ENCODE measurements around the gene LAMC3. TPM values are rescaled to one million over a fixed set of nuclear protein-coding genes. Genes with fewer than 3 reads are reported as not detected.
"Not testable (repeated sequence)": the region's sequence is repeated elsewhere in the genome, so short reads cannot be mapped to it uniquely, and the experiment has no call there.

LAMC3 gene
- total RNA-seq, 2 experiments from 2014 or later: 0.69 to 0.98 TPM

DNA sequence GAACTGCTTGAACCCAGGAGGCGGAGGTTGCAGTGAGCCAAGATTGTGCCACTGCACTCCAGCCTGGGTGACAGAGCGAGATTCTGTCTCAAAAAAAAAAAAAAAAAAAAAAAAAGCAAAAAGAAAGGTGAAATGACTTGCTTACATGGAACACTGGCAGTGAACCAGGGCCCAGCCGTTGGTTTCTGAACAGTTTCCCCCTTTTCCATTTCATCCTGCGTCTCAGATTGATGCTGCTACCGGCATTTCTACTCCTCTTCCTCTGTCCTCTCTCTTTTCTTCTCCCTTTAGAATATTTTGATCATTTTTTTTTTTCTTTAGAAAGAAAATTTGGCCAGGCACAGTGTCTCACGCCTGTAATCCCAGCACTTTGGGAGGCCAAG, 106.4 kb downstream of the LAMC3 start:
- DNase-seq; H3K36me3 Mint-ChIP-seq (ENCODE audit: low read depth); H3K27ac Mint-ChIP-seq; H3K4me1 Mint-ChIP-seq (ENCODE audit: low read depth); CTCF ChIA-PET; H3K9me3 Mint-ChIP-seq; intact Hi-C loops (cut with micrococcal nuclease); H3K27me3 Mint-ChIP-seq (ENCODE audit: low read depth); H3K4me3 Mint-ChIP-seq: not testable (repeated sequence)

DNA sequence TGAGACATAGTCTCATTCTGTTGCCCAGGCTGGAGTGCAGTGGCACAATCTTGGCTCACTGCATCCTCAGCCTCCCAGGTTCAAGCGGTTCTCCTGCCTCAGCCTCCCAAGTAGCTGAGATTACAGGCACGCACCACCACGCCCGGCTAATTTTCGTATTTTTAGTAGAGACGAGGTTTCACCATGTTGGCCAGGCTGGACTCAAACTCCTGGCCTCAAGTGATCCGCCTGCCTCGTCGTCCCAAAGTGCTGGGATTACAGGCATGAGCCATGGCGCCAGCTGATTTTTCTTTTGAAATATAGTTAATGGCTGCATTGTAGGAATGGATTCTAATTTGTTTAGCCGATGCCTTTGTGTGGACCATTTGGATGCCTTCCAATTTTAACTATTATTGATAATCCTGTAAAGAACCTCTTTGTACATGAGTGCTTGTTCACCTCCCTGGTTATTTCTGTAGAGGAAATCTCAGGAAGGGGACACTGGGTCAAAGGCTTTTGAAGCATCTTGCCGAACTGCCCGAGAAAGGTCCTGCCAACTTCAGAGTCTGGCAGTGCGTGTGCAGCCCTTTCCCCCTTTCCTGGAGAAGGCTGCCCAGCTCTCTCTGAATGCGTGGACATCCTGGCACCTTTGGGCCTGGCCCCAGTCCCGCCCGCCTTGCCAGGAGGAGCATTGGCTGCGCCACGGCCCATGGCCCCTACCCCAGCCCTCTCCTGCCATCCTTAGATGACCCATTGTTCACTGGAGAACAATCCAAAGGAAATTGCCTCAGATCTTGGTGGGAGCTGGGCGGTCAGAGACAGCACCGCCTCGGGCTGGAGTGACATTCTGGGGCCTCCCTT, 107.5 kb downstream of the LAMC3 start:
- CTCF ChIA-PET: no interaction called here
- intact Hi-C loops (cut with micrococcal nuclease): no loop called here
- no peak overlapping the region for H3K27ac Mint-ChIP-seq
- no peaks in the 10 kb centered on the region for H3K4me1 Mint-ChIP-seq (ENCODE audit: low read depth)
- DNase-seq: no peak
- no peaks in the 10 kb centered on the region for H3K9me3 Mint-ChIP-seq
- H3K36me3 Mint-ChIP-seq (ENCODE audit: low read depth): no peaks in the 10 kb centered on the region
- H3K27me3 Mint-ChIP-seq (ENCODE audit: low read depth): peaks cover 2% of the 10 kb centered on the region
- no peak overlapping the region for H3K4me3 Mint-ChIP-seq

DNA sequence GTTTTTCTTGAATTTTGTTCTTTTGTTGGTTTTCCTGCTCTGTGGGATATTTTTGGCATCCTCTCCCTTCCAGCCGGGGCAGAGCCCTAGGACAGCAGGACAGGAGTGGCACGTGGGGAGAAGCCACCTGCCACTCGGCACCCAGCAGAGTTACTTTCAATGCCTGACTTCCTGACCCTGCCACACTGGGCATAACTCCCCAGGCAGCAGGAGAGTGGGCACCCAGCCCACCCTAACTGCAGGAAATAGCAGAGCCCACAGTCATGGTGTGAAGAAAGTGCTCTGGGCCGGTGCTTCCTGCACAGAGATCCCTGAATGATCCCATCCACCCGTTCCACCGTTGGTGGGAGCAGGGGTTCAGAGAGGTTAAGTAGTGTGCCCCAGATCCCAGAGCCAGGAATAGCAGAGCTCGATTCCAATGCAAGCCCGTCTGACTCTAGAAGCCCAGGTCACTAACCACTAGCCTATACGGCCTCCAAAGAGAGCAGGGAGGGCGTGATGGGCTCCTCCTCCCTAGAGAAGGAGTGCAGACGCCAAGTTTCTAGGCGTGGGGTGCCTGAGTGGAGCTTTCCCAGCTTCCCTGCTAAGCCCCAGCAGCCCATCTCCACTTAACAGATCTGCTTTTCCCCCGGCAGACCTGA, 108.3 kb downstream of the LAMC3 start:
- H3K27ac Mint-ChIP-seq: no peak overlapping the region
- intact Hi-C loops (cut with micrococcal nuclease): no loop called here
- no peak for DNase-seq
- H3K4me1 Mint-ChIP-seq (ENCODE audit: low read depth): no peaks in the 10 kb centered on the region
- H3K9me3 Mint-ChIP-seq: no peaks in the 10 kb centered on the region
- no peaks in the 10 kb centered on the region for H3K36me3 Mint-ChIP-seq (ENCODE audit: low read depth)
- no peak overlapping the region for H3K4me3 Mint-ChIP-seq
- peaks cover 2% of the 10 kb centered on the region for H3K27me3 Mint-ChIP-seq (ENCODE audit: low read depth)
- CTCF ChIA-PET: no interaction called here

DNA sequence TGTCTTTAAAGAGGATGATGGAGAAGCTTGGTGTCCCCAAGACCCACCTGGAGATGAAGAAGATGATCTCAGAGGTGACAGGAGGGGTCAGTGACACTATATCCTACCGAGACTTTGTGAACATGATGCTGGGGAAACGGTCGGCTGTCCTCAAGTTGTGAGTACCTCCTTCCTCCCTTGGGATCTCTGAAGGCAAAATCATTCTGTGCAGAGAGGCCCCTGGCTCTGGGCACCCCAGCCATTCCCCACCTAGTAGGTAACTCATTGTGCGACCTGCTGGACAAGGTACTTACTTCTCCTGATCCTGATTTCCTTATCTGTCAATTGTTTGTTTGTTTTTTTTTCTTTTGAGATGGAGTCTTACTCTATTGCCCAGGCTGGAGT, 108.8 kb downstream of the LAMC3 start:
- CTCF ChIA-PET: no interaction called here
- H3K27me3 Mint-ChIP-seq (ENCODE audit: low read depth): peaks cover 2% of the 10 kb centered on the region
- DNase-seq: no peak
- intact Hi-C loops (cut with micrococcal nuclease): no loop called here
- H3K36me3 Mint-ChIP-seq (ENCODE audit: low read depth): no peaks in the 10 kb centered on the region
- H3K9me3 Mint-ChIP-seq: no peaks in the 10 kb centered on the region
- H3K4me1 Mint-ChIP-seq (ENCODE audit: low read depth): no peaks in the 10 kb centered on the region
- H3K4me3 Mint-ChIP-seq: no peak overlapping the region
- no peak overlapping the region for H3K27ac Mint-ChIP-seq

DNA sequence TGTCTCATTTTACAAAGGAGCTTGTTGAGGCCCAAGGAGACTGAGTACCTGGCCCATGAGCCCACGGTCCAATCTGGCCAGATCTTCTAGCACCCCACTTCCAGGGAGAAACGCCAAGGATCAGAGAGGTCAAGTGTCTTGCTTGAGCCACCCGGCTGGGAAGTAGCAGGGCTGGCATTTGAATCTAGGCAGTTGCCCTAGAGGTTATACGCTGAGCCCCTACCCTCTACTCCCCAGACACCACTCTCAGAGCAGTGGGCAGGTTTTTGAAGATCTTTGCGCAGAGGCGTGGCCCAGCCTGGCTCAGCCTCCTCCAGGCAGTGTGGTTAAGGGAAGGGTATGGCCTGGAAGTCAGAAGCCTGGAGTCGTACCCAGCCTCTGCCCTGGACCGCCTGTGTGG, 110.6 kb downstream of the LAMC3 start:
- Mint-ChIP-seq H3K4me1 (ENCODE audit: low read depth) (no peaks in the 10 kb centered on the region), H3K36me3 (ENCODE audit: low read depth) (no peaks in the 10 kb centered on the region), H3K27ac (no peak overlapping the region), H3K27me3 (ENCODE audit: low read depth) (peaks cover 2% of the 10 kb centered on the region), H3K4me3 (no peak overlapping the region), H3K9me3 (no peaks in the 10 kb centered on the region)
- DNase-seq: no peak
- CTCF ChIA-PET: no interaction called here
- intact Hi-C loops (cut with micrococcal nuclease): no loop called here

DNA sequence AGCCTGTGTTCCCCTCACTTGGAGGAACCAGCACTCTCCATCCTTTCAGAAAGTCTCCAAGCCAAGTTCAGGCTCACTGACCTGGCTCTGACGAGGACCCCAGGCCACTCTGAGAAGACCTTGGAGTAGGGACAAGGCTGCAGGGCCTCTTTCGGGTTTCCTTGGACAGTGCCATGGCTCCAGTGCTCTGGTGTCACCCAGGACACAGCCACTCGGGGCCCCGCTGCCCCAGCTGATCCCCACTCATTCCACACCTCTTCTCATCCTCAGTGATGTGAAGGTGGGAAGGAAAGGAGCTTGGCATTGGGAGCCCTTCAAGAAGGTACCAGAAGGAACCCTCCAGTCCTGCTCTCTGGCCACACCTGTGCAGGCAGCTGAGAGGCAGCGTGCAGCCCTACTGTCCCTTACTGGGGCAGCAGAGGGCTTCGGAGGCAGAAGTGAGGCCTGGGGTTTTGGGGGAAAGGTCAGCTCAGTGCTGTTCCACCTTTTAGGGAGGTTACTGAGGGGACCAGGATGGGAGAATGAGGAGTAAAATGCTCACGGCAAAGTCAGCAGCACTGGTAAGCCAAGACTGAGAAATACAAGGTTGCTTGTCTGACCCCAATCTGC, 111.8 kb downstream of the LAMC3 start:
- H3K36me3 Mint-ChIP-seq (ENCODE audit: low read depth): peaks cover 3% of the 10 kb centered on the region
- no peak for DNase-seq
- CTCF ChIA-PET: no interaction called here
- H3K27me3 Mint-ChIP-seq (ENCODE audit: low read depth): peaks cover 2% of the 10 kb centered on the region
- H3K27ac Mint-ChIP-seq: no peak overlapping the region
- peaks cover 5% of the 10 kb centered on the region for H3K4me1 Mint-ChIP-seq (ENCODE audit: low read depth)
- intact Hi-C loops (cut with micrococcal nuclease): no loop called here
- no peak overlapping the region for H3K4me3 Mint-ChIP-seq
- no peaks in the 10 kb centered on the region for H3K9me3 Mint-ChIP-seq

DNA sequence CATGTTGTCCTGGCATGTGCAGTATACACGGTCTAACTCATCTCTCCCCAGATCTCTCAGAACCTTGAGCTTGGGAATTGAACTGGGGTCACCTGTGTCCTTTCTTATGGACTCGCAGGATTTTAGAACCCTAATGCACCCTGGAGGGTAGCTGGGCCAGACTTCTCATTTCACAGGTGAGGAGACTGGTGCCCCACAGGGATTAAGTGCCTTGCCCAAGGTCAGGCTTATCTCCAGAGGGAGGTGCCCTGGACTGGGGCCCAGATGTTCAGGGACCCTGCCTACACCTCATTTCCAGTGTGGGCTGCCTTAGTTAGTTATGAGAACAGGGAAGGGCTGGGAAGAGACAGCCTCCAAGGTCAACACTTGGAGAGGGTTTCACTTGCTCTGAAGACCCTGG, 112.4 kb downstream of the LAMC3 start:
- Mint-ChIP-seq H3K9me3 (no peaks in the 10 kb centered on the region), H3K36me3 (ENCODE audit: low read depth) (peaks cover 3% of the 10 kb centered on the region), H3K4me1 (ENCODE audit: low read depth) (peaks cover 10% of the 10 kb centered on the region), H3K27me3 (ENCODE audit: low read depth) (peaks cover 2% of the 10 kb centered on the region), H3K27ac (no peak overlapping the region), H3K4me3 (no peak overlapping the region)
- intact Hi-C loops (cut with micrococcal nuclease): no loop called here
- DNase-seq: no peak
- CTCF ChIA-PET: no interaction called here

DNA sequence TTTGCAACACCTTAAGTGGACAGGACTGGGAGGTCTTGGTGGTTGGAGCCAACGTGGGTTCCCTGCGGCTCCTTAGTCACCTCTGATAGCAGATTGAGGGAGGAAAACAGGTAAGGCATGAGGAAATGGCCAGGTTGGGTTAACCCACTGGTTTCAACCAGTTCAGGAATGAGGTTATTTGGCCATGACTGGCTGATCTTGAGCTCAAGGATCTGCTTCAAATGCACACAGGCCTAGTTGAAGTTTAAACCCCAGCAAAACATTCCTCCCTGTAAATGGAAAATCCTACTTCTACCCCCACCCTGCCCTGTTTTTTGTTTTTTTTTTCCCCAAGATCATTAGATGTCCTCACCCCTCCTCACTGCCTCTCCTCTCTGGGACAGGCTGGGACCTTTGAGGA, 113.2 kb downstream of the LAMC3 start:
- Mint-ChIP-seq H3K27me3 (ENCODE audit: low read depth) (peaks cover 2% of the 10 kb centered on the region), H3K4me1 (ENCODE audit: low read depth) (peaks cover 16% of the 10 kb centered on the region), H3K36me3 (ENCODE audit: low read depth) (peaks cover 3% of the 10 kb centered on the region), H3K27ac (no peak overlapping the region), H3K9me3 (no peaks in the 10 kb centered on the region), H3K4me3 (no peak overlapping the region)
- CTCF ChIA-PET: no interaction called here
- no peak for DNase-seq
- intact Hi-C loops (cut with micrococcal nuclease): no loop called here

DNA sequence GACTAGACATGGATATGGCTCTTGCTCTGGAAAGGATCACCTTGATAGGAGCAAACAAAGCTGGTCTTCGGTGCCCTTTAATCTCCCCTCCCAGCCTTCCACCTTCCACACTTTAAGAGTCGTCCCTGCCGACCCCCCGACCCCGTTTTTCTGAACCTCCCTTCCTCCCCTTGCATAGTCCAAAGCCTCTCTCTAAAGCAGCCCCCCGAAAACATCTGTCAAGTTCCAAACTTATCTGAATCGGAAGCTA, 116.0 kb downstream of the LAMC3 start:
- CTCF ChIA-PET: interaction anchor here (0.6 to 1.0 kb wide), 2 partner anchors 68 to 79 kb away, joined by 3 to 5 read pairs; no protein-coding TSS in a partner anchor
- no peaks in the 10 kb centered on the region for H3K27me3 Mint-ChIP-seq (ENCODE audit: low read depth)
- peak overlapping the region; percentile 96 for H3K4me3 Mint-ChIP-seq
- intact Hi-C loops (cut with micrococcal nuclease): loop anchor here (1.0 to 5.0 kb wide), 5 partner anchors 146 to 433 kb away; partner anchors contain the start of genes EXOSC2 and POMT1
- DNase-seq: peak; percentile 7
- H3K4me1 Mint-ChIP-seq (ENCODE audit: low read depth): peaks cover 32% of the 10 kb centered on the region
- peak overlapping the region; percentile 92 for H3K27ac Mint-ChIP-seq
- H3K9me3 Mint-ChIP-seq: no peaks in the 10 kb centered on the region
- peaks cover 26% of the 10 kb centered on the region for H3K36me3 Mint-ChIP-seq (ENCODE audit: low read depth)

DNA sequence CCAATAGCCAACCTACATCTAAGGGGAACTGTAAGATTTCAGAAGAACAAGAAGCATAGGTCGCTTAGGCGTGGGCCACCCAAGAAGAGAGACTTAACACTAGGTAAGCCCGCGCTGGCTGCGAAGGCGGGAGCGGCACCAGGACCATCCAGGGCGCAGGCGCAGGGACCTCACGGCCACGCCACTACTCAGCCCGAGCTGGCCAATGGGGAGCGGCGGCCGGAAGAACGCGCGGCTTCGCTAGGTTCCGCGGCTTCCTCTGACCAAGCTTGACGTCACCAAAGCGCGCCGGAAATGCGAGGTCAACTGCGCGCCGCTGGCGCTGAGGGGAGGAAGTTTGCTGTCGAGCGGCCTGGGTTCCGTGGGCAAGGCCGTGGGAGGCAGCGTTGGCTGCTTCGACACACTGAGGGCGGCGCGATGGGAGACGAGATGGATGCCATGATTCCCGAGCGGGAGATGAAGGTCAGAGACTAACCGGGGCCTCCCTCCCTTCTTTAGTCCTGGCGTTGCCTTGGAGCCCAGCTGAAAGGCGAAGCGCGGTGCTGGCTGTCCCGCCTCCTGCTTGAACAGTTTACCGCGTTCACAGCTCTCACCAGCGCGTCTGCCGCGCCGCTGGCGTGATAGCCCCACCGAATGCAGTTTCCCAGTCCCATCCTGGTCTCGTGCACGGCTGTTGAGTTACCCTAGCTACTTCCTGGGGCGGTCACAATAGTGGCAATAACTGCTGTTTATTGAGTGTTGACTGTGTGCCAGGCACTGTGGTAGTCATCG, 116.5 kb downstream of the LAMC3 start, which contains the start of gene NUP214:
Gene NUP214, plus strand, starts transcription at position 299 of the 771 bp plus-strand sequence. Its CDS starts 119 bp downstream, at position 418.
- Mint-ChIP-seq H3K4me1 (ENCODE audit: low read depth) (peaks cover 33% of the 10 kb centered on the region), H3K9me3 (no peaks in the 10 kb centered on the region), H3K27ac (peak within 1 kb of the TSS; percentile 92), H3K4me3 (peak within 1 kb of the TSS; percentile 96), H3K36me3 (ENCODE audit: low read depth) (peaks cover 27% of the 10 kb centered on the region), H3K27me3 (ENCODE audit: low read depth) (no peaks in the 10 kb centered on the region)
- intact Hi-C loops (cut with micrococcal nuclease): loop anchor here (1.0 to 5.0 kb wide), 5 partner anchors 145 to 433 kb away; partner anchors contain the start of genes EXOSC2 and POMT1
- peak; percentile 100 for DNase-seq
- CTCF ChIA-PET: interaction anchor here (0.5 to 1.0 kb wide), 4 partner anchors 69 to 289 kb away, joined by 3 to 5 read pairs (median 3); no protein-coding TSS in a partner anchor

DNA sequence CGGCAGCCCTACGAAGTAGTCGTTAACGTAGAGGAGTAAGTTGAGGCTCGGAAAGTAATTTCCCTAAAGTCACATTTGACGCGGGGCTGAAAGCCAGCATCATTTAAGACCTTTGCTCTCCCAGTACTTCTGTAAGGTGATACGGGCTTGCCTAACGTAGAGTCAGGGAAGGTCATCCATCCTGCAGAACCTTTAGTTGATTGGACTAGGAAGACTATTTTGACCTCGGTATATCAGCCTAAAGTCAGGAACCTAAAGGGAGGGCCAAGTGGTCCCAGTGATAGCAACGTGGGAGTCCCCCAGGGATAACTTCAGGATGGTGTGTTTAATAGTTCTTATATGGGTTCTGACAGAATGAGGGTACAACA, 117.1 kb downstream of the LAMC3 start:
- H3K27me3 Mint-ChIP-seq (ENCODE audit: low read depth): no peaks in the 10 kb centered on the region
- peaks cover 30% of the 10 kb centered on the region for H3K36me3 Mint-ChIP-seq (ENCODE audit: low read depth)
- DNase-seq: no peak
- peaks cover 36% of the 10 kb centered on the region for H3K4me1 Mint-ChIP-seq (ENCODE audit: low read depth)
- H3K27ac Mint-ChIP-seq: peak overlapping the region; percentile 92
- H3K9me3 Mint-ChIP-seq: no peaks in the 10 kb centered on the region
- peak overlapping the region; percentile 96 for H3K4me3 Mint-ChIP-seq
- CTCF ChIA-PET: interaction anchor here (0.5 kb wide), 1 partner anchor 201 kb away, joined by 3 read pairs; no protein-coding TSS in a partner anchor
- intact Hi-C loops (cut with micrococcal nuclease): loop anchor here (5.0 kb wide), 2 partner anchors 271 to 434 kb away; partner anchors contain the start of gene EXOSC2

DNA sequence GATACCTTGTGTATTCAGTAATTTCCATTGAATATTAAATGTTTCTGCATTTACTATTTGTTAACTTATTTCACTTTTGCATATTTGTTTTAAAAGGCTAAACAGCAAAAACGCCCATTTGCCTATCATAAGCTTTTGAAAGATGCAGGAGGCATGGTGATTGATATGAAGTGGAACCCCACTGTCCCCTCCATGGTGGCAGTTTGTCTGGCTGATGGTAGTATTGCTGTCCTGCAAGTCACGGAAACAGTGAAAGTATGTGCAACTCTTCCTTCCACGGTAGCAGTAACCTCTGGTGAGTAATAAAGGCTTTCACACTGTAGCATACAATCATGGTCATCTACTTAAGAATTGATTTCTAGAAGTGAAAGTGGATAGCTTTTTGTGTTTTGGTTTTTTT, 120.2 kb downstream of the LAMC3 start:
- H3K4me1 Mint-ChIP-seq (ENCODE audit: low read depth): peaks cover 36% of the 10 kb centered on the region
- no peak for DNase-seq
- no peak overlapping the region for H3K4me3 Mint-ChIP-seq
- H3K27ac Mint-ChIP-seq: no peak overlapping the region
- CTCF ChIA-PET: no interaction called here
- H3K27me3 Mint-ChIP-seq (ENCODE audit: low read depth): no peaks in the 10 kb centered on the region
- peaks cover 45% of the 10 kb centered on the region for H3K36me3 Mint-ChIP-seq (ENCODE audit: low read depth)
- intact Hi-C loops (cut with micrococcal nuclease): loop anchor here (5.0 kb wide), 2 partner anchors 268 to 437 kb away; partner anchors contain the start of gene EXOSC2
- no peaks in the 10 kb centered on the region for H3K9me3 Mint-ChIP-seq
